Common myeloid progenitor, CD34-positive (primary cell): Measurements from ENCODE around the gene WDR88.

Experiments
- CTCF ChIA-PET: fragments of 350-600 bp; sonication (Branson Sonifier 250); formaldehyde crosslinking; loops from one replicate; lab custom pipeline; 2021; ENCODE audit warnings: antibody characterized with exemption; lab: Charles Lee
- POLR2A ChIA-PET: fragments of 350-600 bp; sonication (Branson Sonifier 250); formaldehyde crosslinking; loops from one replicate; lab custom pipeline; 2021; ENCODE audit warnings: antibody characterized with exemption; lab: Charles Lee
- DNase-seq, 3 donors: peaks; one replicate each; pipeline versions ENCODE4 v3.0.0 to v3.0.0-alpha.2; 2013
- H3K27ac ChIP-seq, 2 experiments: 1 replicate in 1 of 2; 2 replicates in 1 of 2; pipeline ENCODE4 v1.7.0; 2013; ENCODE audit warnings: inconsistent platforms in 2 of 2, low read length in 2 of 2, mild to moderate bottlenecking in 2 of 2, low read depth in 1 of 2, moderate library complexity in 1 of 2; ENCODE audit not compliant: severe bottlenecking in 2 of 2, insufficient read depth in 1 of 2, poor library complexity in 1 of 2
- H3K27me3 ChIP-seq, 5 experiments: replicated peaks in 2 of 5; 1 replicate in 3 of 5; 2 replicates in 2 of 5; pipeline versions ENCODE4 v1.6.1 to v1.7.0; 2013; ENCODE audit warnings: low read length in 4 of 5, mild to moderate bottlenecking in 2 of 5, moderate library complexity in 2 of 5, inconsistent platforms in 1 of 5; ENCODE audit not compliant: insufficient read depth in 5 of 5, control insufficient read depth in 4 of 5
- H3K36me3 ChIP-seq, 4 experiments: 1 replicate in 2 of 4; 2 replicates in 2 of 4; pipeline versions ENCODE4 v1.6.1 to v1.7.0; 2013; ENCODE audit warnings: low read length in 3 of 4, control low read depth in 1 of 4, mild to moderate bottlenecking in 1 of 4; ENCODE audit not compliant: control insufficient read depth in 4 of 4, insufficient read depth in 4 of 4
- H3K4me1 ChIP-seq, 4 experiments: 1 replicate in 3 of 4; 2 replicates in 1 of 4; pipeline versions ENCODE4 v1.6.1 to v1.7.1; 2013; ENCODE audit warnings: low read length in 3 of 4, mild to moderate bottlenecking in 3 of 4, control low read depth in 1 of 4, inconsistent platforms in 1 of 4, moderate library complexity in 1 of 4; ENCODE audit not compliant: control insufficient read depth in 4 of 4, insufficient read depth in 4 of 4; ENCODE audit errors: control extremely low read depth in 1 of 4
- H3K4me3 ChIP-seq, 7 experiments: 1 replicate in 4 of 7; 2 replicates in 3 of 7; pipeline versions ENCODE4 v1.5.1 to v1.7.0; 2013; ENCODE audit warnings: mild to moderate bottlenecking in 7 of 7, low read length in 6 of 7, moderate library complexity in 6 of 7, inconsistent platforms in 2 of 7, low read depth in 2 of 7, control low read depth in 1 of 7; ENCODE audit not compliant: insufficient read depth in 4 of 7, control insufficient read depth in 1 of 7; ENCODE audit errors: extremely low read depth in 1 of 7
- H3K9me3 ChIP-seq, 5 experiments: 1 replicate in 4 of 5; 2 replicates in 1 of 5; pipeline versions ENCODE4 v1.6.1 to v1.7.1; 2013; ENCODE audit warnings: low read length in 4 of 5, mild to moderate bottlenecking in 2 of 5, inconsistent platforms in 1 of 5, low read depth in 1 of 5, moderate library complexity in 1 of 5; ENCODE audit not compliant: control insufficient read depth in 4 of 5, insufficient read depth in 2 of 5; ENCODE audit errors: control extremely low read depth in 1 of 5
- WGBS: methylation state at CpG from one replicate; pipeline ENCODE4 v1.1.5; 2013; ENCODE audit not compliant: insufficient coverage; 5-methylcytosine and 5-hydroxymethylcytosine counted together

Gene WDR88

DNA sequence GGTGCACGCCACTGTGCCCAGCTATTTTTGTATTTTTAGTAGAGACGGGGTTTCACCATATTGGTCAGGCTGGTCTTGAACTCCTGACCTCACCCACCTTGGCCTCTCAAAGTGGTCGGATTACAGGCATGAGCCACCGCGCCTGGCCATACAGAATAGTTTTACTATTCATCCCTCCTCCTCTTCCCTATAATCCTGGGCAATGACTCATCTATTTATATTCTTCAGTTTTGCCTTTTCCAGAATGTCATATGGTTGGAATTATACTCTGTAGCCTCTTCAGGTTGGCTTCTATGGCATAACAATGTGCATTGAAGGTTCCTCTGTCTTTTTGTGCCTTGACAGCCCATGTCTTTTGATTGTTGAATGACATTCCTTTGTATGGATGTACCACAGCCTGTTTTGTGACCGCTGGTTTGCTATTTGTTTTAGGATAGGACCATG, 40.0 kb downstream of the WDR88 start:
- no peak for DNase-seq
- ChIA-PET POLR2A (no interaction called here), CTCF (interaction anchor here (1.3 to 2.0 kb wide), 3 partner anchors 12 to 46 kb away, joined by 4 to 5 read pairs (median 5); no protein-coding TSS in a partner anchor)
- Histone ChIP-seq H3K27me3 (no peaks in the 10 kb centered on the region), H3K9me3 (peaks cover 0 to 15% (median 2%) of the 10 kb centered on the region in 5 experiments), H3K27ac (no peak overlapping the region), H3K36me3 (no peaks in the 10 kb centered on the region), H3K4me3 (no peak overlapping the region), H3K4me1 (peaks cover 3 to 20% (median 11%) of the 10 kb centered on the region in 4 experiments)
- 100% methylated on average over 4 of the region's 6 CpGs for WGBS

DNA sequence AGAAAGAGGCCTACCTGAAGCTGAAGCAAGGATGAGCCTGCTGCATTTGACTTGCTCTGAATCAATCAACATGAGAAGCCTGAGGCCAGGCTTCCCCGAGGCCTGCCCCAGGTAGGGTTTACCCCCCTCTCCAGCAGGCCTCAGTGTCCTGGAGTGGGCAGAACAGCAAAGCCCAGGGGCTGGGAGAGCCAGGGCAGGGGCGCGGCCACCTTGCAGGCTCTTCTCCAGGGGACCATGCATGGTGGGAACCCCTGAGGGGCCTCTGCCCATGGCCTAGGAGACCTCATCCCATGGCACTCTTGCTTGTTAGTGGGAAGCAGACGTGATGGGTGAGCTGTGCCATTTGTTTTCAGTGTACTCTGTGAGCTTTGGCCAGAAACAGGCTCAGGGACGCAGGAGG, 42.3 kb downstream of the WDR88 start:
- WGBS = 98% methylated on average over 5 of the region's 5 CpGs
- DNase-seq = no peak
- Histone ChIP-seq H3K4me1 (peaks cover 10 to 33% (median 21%) of the 10 kb centered on the region in 4 experiments), H3K27ac (no peak overlapping the region), H3K36me3 (no peaks in the 10 kb centered on the region), H3K9me3 (peaks cover 0 to 2% (median 0%) of the 10 kb centered on the region in 5 experiments), H3K4me3 (no peak overlapping the region), H3K27me3 (no peaks in the 10 kb centered on the region)
- ChIA-PET POLR2A (no interaction called here), CTCF (interaction anchor here (0.7 to 1.1 kb wide), 2 partner anchors 13 to 49 kb away, joined by 3 read pairs; no protein-coding TSS in a partner anchor)

DNA sequence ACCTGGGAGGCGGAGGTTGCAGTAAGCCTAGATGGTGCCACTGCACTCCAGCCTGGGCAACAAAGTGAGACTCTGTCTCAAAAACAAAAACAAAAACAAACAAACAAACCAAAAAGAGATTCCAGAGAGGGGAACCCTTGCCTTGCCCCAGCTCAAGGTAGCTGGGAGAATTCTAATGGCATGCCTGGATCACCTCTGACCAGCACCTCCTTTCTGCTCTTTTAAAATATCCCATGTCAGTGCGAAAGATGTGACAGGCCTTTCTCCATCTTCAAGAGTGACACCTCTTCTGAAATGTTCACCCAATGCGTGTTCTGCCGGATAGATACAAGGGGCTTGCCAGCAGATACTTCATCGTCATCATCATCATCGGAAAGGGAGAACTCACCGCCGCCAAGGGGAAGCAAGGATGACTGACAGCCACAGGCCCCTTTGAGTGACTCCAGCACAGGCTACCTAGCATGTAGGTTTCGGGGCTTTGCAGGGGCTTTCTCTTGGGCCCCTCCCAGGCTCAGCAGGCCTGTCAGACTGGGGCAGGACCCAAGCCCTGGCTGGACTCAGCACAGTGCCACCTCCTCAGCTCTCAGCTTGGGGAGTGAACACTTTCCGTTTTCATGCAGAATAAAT, 43.4 kb downstream of the WDR88 start:
- no peaks in the 10 kb centered on the region for H3K9me3 ChIP-seq
- ChIA-PET CTCF (interaction anchor here (0.5 to 3.7 kb wide), 5 partner anchors 10 to 50 kb away, joined by 3 to 27 read pairs (median 9); no protein-coding TSS in a partner anchor), POLR2A (interaction anchor here (1.8 kb wide), 1 partner anchor 15 kb away, joined by 6 read pairs; no protein-coding TSS in a partner anchor)
- no peaks in the 10 kb centered on the region for H3K36me3 ChIP-seq
- peaks cover 10 to 33% (median 21%) of the 10 kb centered on the region in 4 experiments for H3K4me1 ChIP-seq
- peak overlapping the region in 1 of 7 experiments; percentile 92 for H3K4me3 ChIP-seq
- H3K27me3 ChIP-seq = no peaks in the 10 kb centered on the region
- no peak for DNase-seq
- WGBS = 99% methylated on average over 9 of the region's 10 CpGs
- no peak overlapping the region for H3K27ac ChIP-seq

DNA sequence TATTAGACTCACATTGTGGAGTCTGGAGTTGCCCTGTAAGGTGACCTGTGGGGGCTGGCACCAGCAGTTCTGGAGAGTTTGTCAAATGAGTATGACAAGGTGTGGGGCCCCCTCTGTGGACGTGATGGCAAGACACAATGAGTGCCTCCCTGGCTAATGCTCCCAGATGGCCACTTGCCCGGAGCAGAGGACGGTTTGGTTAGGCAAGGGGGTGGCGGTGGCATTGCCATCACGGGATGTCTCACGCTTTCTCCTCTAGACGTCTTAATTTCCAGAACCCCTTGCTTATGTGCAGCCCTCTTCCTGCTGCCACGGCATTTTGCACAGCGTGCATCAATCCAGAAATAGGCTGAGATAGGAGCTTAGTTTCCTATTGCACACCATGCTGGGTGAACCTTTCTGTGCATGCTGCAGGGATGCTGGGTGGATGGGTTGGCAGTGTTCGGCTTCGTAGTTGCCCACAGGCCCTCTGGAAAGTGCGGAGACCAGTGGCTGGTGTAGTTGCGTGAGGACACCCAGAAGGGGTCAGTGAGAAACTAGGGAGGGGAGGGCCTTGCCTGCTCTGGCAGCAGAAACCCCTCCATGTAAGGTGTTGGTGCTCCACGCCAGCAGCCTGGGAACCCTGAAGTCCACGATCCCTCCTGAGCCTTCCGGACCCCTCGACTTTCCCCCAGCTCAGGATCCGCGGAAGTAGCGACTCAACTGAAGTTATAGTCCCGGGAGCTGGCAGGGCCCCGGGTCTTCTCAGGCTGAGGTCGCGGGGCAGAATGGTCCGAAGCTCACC, 44.2 kb downstream of the WDR88 start:
- H3K27me3 ChIP-seq = no peaks in the 10 kb centered on the region
- WGBS = 12% methylated on average over 22 of the region's 25 CpGs
- H3K4me3 ChIP-seq = peak overlapping the region; percentile 83 to 96 (median 93)
- DNase-seq = peak in 2 of 3 donors; percentile 50 to 61
- ChIA-PET POLR2A (interaction anchor here (0.5 to 1.8 kb wide), 5 partner anchors 10 to 24 kb away, joined by 3 to 7 read pairs (median 3); no protein-coding TSS in a partner anchor), CTCF (interaction anchor here (0.8 to 3.7 kb wide), 12 partner anchors 9 to 51 kb away, joined by 3 to 47 read pairs (median 8); no protein-coding TSS in a partner anchor)
- H3K36me3 ChIP-seq = no peaks in the 10 kb centered on the region
- H3K27ac ChIP-seq = peak overlapping the region; percentile 74 to 90
- no peaks in the 10 kb centered on the region for H3K9me3 ChIP-seq
- H3K4me1 ChIP-seq = peaks cover 10 to 33% (median 21%) of the 10 kb centered on the region in 4 experiments

DNA sequence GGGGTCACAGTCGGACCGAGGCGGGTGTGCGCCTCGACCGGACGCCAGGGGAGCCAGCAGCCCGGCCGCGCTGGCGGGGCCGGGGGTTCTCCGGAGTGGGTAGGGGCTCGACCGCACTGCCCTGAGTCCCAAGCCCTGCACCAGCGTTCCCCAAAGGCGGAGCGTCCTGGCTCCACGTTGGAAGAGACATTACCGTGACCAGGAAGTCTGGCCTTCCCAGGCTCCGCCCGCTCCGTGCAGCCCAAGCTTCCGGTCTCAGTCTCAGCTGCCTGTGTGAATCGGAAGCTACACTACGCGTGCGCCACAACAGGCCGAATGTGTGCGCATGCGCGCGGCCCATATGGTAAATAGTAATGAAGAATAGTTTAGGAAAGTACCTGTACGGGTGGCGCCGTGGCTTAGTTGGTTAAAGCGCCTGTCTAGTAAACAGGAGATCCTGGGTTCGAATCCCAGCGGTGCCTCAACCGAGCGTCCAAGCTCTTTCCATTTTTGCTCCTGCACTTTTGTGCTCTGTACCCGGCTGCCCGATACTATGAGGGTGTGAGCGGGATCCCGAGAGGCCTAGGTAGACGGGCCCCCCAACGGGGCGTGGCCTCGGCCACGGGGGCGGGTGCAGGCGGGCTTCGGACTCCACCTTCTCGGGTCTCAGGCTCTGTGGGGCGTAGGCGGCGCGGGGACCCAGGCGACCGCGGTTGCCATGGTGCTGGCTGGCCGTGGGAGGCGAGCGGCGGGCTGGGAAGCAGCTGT, 44.9 kb downstream of the WDR88 start:
- Histone ChIP-seq H3K36me3 (no peaks in the 10 kb centered on the region), H3K4me1 (peaks cover 10 to 33% (median 21%) of the 10 kb centered on the region in 4 experiments), H3K27me3 (no peaks in the 10 kb centered on the region), H3K9me3 (no peaks in the 10 kb centered on the region), H3K27ac (peak overlapping the region; percentile 74 to 90), H3K4me3 (peak overlapping the region; percentile 83 to 96 (median 93))
- ChIA-PET POLR2A (interaction anchor here (0.5 to 1.8 kb wide), 5 partner anchors 10 to 25 kb away, joined by 3 to 7 read pairs (median 3); no protein-coding TSS in a partner anchor), CTCF (interaction anchor here (0.8 to 3.7 kb wide), 13 partner anchors 8 to 59 kb away, joined by 3 to 47 read pairs (median 8); no protein-coding TSS in a partner anchor)
- peak; percentile 92 to 97 (median 96) for DNase-seq
- WGBS = 0% methylated on average over 51 of the region's 65 CpGs

DNA sequence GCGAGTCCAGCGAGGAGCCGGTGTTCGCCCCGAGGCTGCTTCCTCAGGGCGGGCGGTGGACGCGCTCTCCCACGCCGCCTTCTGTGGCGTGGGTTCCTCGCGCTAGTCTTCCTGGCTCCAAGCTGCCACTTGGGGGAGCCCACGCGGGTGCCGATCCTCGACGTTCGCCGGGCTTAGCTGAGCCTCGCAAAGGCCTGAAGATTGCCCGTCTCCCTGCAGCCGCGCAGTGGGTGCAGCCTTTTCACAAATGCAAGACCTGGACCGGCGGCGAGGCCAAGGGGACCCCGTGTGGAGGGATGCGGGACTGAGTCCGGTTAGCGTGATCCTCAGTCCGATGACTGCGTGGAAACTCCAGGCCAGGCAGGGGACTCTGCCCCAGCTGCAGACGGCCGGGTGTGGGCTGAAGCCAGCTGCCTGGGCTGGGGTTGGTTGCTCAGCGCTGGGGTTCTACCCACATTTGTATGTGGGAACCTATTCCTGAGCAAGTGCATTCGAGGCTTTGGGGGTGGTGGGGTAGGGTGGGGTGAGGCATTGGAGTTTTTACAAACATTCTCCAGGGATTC, 45.6 kb downstream of the WDR88 start:
- Histone ChIP-seq H3K4me3 (peak overlapping the region; percentile 68 to 96 (median 93)), H3K9me3 (no peaks in the 10 kb centered on the region), H3K4me1 (peaks cover 10 to 33% (median 21%) of the 10 kb centered on the region in 4 experiments), H3K27me3 (no peaks in the 10 kb centered on the region), H3K27ac (peak overlapping the region in 1 of 2 experiments; percentile 90), H3K36me3 (no peaks in the 10 kb centered on the region)
- DNase-seq = peak; percentile 92 to 95 (median 93)
- ChIA-PET CTCF (interaction anchor here (1.0 to 3.7 kb wide), 12 partner anchors 7 to 59 kb away, joined by 3 to 47 read pairs (median 8); no protein-coding TSS in a partner anchor), POLR2A (interaction anchor here (1.4 to 1.8 kb wide), 3 partner anchors 9 to 19 kb away, joined by 3 to 7 read pairs (median 6); no protein-coding TSS in a partner anchor)
- WGBS = 0% methylated on average over 34 of the region's 38 CpGs
